ENCODE data around the gene AFF2.

AFF2 gene

DNA sequence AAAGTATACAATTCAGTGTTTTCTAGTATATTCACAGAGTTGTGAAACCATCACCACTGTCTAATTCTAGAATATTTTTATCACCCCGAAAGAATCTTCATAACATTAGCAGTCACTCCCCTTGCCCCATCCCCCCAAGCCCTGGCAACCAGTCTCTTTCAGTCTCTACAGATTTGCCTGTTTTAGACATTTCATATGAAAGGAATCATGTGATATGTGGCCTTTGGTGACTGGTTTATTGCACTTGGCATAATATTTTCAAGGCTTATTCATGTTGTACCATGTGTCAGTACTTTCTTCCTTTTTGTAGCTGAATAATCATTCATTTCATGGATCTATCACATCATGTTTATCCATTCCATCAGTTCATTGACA is 371.7 kb downstream of the AFF2 start:
- no peak for ATAC-seq
- no peak for TF ChIP-seq PPARA (CRISPR knock-in tag; IDR thresholded peaks at IDR 0.05; ENCODE audit: borderline replicate concordance)
- TF ChIP-seq ZNF70 (CRISPR knock-in tag; IDR thresholded peaks at IDR 0.05): no peak
- TF ChIP-seq, protein P1, sequence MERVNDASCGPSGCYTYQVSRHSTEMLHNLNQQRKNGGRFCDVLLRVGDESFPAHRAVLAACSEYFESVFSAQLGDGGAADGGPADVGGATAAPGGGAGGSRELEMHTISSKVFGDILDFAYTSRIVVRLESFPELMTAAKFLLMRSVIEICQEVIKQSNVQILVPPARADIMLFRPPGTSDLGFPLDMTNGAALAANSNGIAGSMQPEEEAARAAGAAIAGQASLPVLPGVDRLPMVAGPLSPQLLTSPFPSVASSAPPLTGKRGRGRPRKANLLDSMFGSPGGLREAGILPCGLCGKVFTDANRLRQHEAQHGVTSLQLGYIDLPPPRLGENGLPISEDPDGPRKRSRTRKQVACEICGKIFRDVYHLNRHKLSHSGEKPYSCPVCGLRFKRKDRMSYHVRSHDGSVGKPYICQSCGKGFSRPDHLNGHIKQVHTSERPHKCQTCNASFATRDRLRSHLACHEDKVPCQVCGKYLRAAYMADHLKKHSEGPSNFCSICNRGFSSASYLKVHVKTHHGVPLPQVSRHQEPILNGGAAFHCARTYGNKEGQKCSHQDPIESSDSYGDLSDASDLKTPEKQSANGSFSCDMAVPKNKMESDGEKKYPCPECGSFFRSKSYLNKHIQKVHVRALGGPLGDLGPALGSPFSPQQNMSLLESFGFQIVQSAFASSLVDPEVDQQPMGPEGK (CRISPR knock-in tag; IDR thresholded peaks at IDR 0.05; ENCODE audit: borderline replicate concordance): no peak

DNA sequence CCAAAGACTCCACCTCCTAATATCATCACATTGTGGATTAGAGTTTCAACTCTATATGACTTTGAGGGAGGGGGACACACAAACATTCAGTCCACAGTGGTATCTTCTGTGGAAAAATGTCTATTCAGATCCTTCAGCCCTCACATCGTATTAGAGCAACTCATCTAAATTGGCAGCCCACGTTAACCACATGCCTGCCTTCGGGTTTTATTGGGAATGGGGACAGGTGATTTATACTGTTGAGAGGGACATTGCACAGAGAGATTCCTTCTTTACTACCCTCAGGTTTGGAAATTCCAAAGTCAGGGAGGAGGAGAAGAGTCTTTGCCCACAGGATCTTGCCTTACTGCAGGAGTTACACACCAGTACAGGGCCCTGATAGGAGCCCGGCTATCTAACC is 372.5 kb downstream of the AFF2 start:
- no peak for ATAC-seq
- TF ChIP-seq, protein P2, sequence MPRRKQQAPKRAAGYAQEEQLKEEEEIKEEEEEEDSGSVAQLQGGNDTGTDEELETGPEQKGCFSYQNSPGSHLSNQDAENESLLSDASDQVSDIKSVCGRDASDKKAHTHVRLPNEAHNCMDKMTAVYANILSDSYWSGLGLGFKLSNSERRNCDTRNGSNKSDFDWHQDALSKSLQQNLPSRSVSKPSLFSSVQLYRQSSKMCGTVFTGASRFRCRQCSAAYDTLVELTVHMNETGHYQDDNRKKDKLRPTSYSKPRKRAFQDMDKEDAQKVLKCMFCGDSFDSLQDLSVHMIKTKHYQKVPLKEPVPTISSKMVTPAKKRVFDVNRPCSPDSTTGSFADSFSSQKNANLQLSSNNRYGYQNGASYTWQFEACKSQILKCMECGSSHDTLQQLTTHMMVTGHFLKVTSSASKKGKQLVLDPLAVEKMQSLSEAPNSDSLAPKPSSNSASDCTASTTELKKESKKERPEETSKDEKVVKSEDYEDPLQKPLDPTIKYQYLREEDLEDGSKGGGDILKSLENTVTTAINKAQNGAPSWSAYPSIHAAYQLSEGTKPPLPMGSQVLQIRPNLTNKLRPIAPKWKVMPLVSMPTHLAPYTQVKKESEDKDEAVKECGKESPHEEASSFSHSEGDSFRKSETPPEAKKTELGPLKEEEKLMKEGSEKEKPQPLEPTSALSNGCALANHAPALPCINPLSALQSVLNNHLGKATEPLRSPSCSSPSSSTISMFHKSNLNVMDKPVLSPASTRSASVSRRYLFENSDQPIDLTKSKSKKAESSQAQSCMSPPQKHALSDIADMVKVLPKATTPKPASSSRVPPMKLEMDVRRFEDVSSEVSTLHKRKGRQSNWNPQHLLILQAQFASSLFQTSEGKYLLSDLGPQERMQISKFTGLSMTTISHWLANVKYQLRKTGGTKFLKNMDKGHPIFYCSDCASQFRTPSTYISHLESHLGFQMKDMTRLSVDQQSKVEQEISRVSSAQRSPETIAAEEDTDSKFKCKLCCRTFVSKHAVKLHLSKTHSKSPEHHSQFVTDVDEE (CRISPR knock-in tag; IDR thresholded peaks at IDR 0.05): no peak
- TF ChIP-seq ZNF565 (CRISPR knock-in tag; conservative IDR thresholded peaks at IDR 0.05; ENCODE audit: low read depth): no peak
- no peak for TF ChIP-seq CSDC2 (CRISPR knock-in tag; IDR thresholded peaks at IDR 0.05)
- no peak for TF ChIP-seq RARB (CRISPR knock-in tag; IDR thresholded peaks at IDR 0.05)
- TF ChIP-seq, protein P3, sequence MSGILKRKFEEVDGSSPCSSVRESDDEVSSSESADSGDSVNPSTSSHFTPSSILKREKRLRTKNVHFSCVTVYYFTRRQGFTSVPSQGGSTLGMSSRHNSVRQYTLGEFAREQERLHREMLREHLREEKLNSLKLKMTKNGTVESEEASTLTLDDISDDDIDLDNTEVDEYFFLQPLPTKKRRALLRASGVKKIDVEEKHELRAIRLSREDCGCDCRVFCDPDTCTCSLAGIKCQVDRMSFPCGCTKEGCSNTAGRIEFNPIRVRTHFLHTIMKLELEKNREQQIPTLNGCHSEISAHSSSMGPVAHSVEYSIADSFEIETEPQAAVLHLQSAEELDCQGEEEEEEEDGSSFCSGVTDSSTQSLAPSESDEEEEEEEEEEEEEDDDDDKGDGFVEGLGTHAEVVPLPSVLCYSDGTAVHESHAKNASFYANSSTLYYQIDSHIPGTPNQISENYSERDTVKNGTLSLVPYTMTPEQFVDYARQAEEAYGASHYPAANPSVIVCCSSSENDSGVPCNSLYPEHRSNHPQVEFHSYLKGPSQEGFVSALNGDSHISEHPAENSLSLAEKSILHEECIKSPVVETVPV (CRISPR knock-in tag; IDR thresholded peaks at IDR 0.05): no peak
- no peak for TF ChIP-seq ISL1 (CRISPR knock-in tag; IDR thresholded peaks at IDR 0.05)
- TF ChIP-seq TOX (CRISPR knock-in tag; IDR thresholded peaks at IDR 0.05; ENCODE audit: borderline replicate concordance): no peak
- no peak for TF ChIP-seq GLIS3 (CRISPR knock-in tag; IDR thresholded peaks at IDR 0.05)
- TF ChIP-seq POU6F1 (CRISPR knock-in tag; IDR thresholded peaks at IDR 0.05; ENCODE audit: borderline replicate concordance, low read depth): no peak
- TF ChIP-seq SNAI2 (CRISPR knock-in tag; IDR thresholded peaks at IDR 0.05): no peak
- TF ChIP-seq ZFP3 (CRISPR knock-in tag; IDR thresholded peaks at IDR 0.05): no peak
- no peak for TF ChIP-seq OSR1 (CRISPR knock-in tag; IDR thresholded peaks at IDR 0.05)
- TF ChIP-seq ZNF70 (CRISPR knock-in tag; IDR thresholded peaks at IDR 0.05): no peak
- TF ChIP-seq ESRRG (CRISPR knock-in tag; IDR thresholded peaks at IDR 0.05): no peak
- TF ChIP-seq PPARA (CRISPR knock-in tag; IDR thresholded peaks at IDR 0.05; ENCODE audit: borderline replicate concordance): no peak
- TF ChIP-seq, protein P1 (CRISPR knock-in tag; IDR thresholded peaks at IDR 0.05; ENCODE audit: borderline replicate concordance): no peak
- no peak for TF ChIP-seq TCF4 (CRISPR knock-in tag; IDR thresholded peaks at IDR 0.05; ENCODE audit: borderline replicate concordance)
- TF ChIP-seq ZC3H10 (CRISPR knock-in tag; IDR thresholded peaks at IDR 0.05): no peak
- TF ChIP-seq, protein P4, sequence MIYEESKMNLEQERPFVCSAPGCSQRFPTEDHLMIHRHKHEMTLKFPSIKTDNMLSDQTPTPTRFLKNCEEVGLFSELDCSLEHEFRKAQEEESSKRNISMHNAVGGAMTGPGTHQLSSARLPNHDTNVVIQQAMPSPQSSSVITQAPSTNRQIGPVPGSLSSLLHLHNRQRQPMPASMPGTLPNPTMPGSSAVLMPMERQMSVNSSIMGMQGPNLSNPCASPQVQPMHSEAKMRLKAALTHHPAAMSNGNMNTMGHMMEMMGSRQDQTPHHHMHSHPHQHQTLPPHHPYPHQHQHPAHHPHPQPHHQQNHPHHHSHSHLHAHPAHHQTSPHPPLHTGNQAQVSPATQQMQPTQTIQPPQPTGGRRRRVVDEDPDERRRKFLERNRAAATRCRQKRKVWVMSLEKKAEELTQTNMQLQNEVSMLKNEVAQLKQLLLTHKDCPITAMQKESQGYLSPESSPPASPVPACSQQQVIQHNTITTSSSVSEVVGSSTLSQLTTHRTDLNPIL (CRISPR knock-in tag; IDR thresholded peaks at IDR 0.05; ENCODE audit: low read depth): no peak
- TF ChIP-seq ZNF8 (CRISPR knock-in tag; IDR thresholded peaks at IDR 0.05): no peak
